ENCODE data around the gene GYPE.
"Not testable (repeated sequence)": the region's sequence is repeated elsewhere in the genome, so short reads cannot be mapped to it uniquely, and the experiment has no call there.

GRCh38 chr4:143829239-143829620, 76.1 kb downstream of the GYPE start:
- not testable (repeated sequence) for TF ChIP-seq CTCF (conservative IDR thresholded peaks at IDR 0.05); ZFX (IDR thresholded peaks at IDR 0.05)

All from C4-2B (cell line).